OCI-LY3 (cell line): Measurements from ENCODE around the gene TMEM208.

Experiments used
- H2AFZ ChIP-seq: fragments of 200-600, 300-600 bp; shearing (Covaris generic); 2 replicates; pipeline ENCODE4 v1.6.0; 2014; ENCODE audit warnings: antibody characterized with exemption, low read depth, low read length
- H3K27ac ChIP-seq: fragments of 200-600, 300-600 bp; sonication (generic); 2 replicates; pipeline ENCODE4 v1.5.1; 2014; ENCODE audit warnings: mild to moderate bottlenecking, low read length, moderate library complexity, mixed read lengths
- H3K27me3 ChIP-seq: fragments of 200-600, 300-600 bp; sonication (generic); 2 replicates; pipeline ENCODE4 v1.6.1; 2014; ENCODE audit warnings: low read depth, low read length, mixed read lengths
- H3K36me3 ChIP-seq: fragments of 200-600, 300-600 bp; sonication (generic); replicated peaks from 2 replicates; pipeline ENCODE3; 2014; ENCODE audit warnings: low read depth, low read length, mixed read lengths
- H3K4me1 ChIP-seq: fragments of 300-600, 200-600 bp; sonication (generic); 2 replicates; pipeline ENCODE4 v1.6.1; 2014; ENCODE audit warnings: low read length, mixed read lengths
- H3K4me2 ChIP-seq: fragments of 200-600, 300-600 bp; sonication (generic); 2 replicates; pipeline ENCODE4 v1.6.1; 2014; ENCODE audit warnings: low read length, mixed read lengths
- H3K4me3 ChIP-seq: fragments of 300-600, 200-600 bp; sonication (generic); 2 replicates; pipeline ENCODE4 v1.5.1; 2014; ENCODE audit warnings: antibody characterized with exemption, mild to moderate bottlenecking, low read length, moderate library complexity
- H3K79me2 ChIP-seq: fragments of 300-600, 200-600 bp; shearing (Covaris generic); 2 replicates; pipeline ENCODE4 v1.6.1; 2014; ENCODE audit warnings: mild to moderate bottlenecking, low read length, mixed read lengths
- H3K9ac ChIP-seq: fragments of 300-600, 200-600 bp; shearing (Covaris generic); 2 replicates; pipeline ENCODE4 v1.6.0; 2014; ENCODE audit warnings: mild to moderate bottlenecking, low read length, moderate library complexity
- H3K9me3 ChIP-seq: fragments of 200-600, 300-600 bp; shearing (Covaris generic); 2 replicates; pipeline ENCODE4 v1.6.1; 2014; ENCODE audit warnings: low read length, mixed read lengths; ENCODE audit not compliant: insufficient read depth
- H4K20me1 ChIP-seq: fragments of 200-600, 300-600 bp; sonication (generic); 2 replicates; pipeline ENCODE4 v1.6.1; 2016; ENCODE audit warnings: low read length, mixed read lengths; ENCODE audit not compliant: insufficient read depth
- EZH2phosphoT487 ChIP-seq: fragments of 200-600 bp; shearing (Covaris generic); IDR thresholded peaks from 2 replicates; pipeline ENCODE4 v1.6.1; 2018; ENCODE audit warnings: antibody characterized with exemption, mixed run types, low read depth
- TF ChIP-seq, protein P1 (sequence below): fragments of 200-600, 300-600 bp; sonication (generic); IDR thresholded peaks from 2 replicates; pipeline ENCODE4 v1.5.1; 2014; ENCODE audit warnings: antibody characterized with exemption, low read length, low read depth

Gene TMEM208

GRCh38 chr16:67277294-67277998 lies 50.5 kb downstream of the TMEM208 start:
- Histone ChIP-seq H4K20me1 (no peaks in the 10 kb centered on the region), H3K4me1 (peaks cover 11% of the 10 kb centered on the region), H2AFZ (no peak overlapping the region), H3K4me3 (peak overlapping the region; percentile 86), H3K4me2 (peak overlapping the region; percentile 88), H3K36me3 (peaks cover 3% of the 10 kb centered on the region), H3K9ac (peak overlapping the region; percentile 77; the same call in 1 of the 2 replicates), H3K9me3 (no peaks in the 10 kb centered on the region), H3K79me2 (peaks cover 15% of the 10 kb centered on the region), H3K27me3 (no peaks in the 10 kb centered on the region), H3K27ac (no peak overlapping the region)
- no peak for TF ChIP-seq EZH2phosphoT487
- TF ChIP-seq, protein P1, sequence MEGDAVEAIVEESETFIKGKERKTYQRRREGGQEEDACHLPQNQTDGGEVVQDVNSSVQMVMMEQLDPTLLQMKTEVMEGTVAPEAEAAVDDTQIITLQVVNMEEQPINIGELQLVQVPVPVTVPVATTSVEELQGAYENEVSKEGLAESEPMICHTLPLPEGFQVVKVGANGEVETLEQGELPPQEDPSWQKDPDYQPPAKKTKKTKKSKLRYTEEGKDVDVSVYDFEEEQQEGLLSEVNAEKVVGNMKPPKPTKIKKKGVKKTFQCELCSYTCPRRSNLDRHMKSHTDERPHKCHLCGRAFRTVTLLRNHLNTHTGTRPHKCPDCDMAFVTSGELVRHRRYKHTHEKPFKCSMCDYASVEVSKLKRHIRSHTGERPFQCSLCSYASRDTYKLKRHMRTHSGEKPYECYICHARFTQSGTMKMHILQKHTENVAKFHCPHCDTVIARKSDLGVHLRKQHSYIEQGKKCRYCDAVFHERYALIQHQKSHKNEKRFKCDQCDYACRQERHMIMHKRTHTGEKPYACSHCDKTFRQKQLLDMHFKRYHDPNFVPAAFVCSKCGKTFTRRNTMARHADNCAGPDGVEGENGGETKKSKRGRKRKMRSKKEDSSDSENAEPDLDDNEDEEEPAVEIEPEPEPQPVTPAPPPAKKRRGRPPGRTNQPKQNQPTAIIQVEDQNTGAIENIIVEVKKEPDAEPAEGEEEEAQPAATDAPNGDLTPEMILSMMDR = no peak

GRCh38 chr16:67277999-67278772 lies 51.3 kb downstream of the TMEM208 start:
- Histone ChIP-seq H3K4me1 (peaks cover 11% of the 10 kb centered on the region), H3K27me3 (no peaks in the 10 kb centered on the region), H3K9ac (peak overlapping the region; percentile 77), H3K36me3 (peaks cover 3% of the 10 kb centered on the region), H3K27ac (peak overlapping the region; percentile 30), H3K4me2 (peak overlapping the region; percentile 88), H4K20me1 (no peaks in the 10 kb centered on the region), H2AFZ (peak overlapping the region; percentile 47; the same call in 1 of the 2 replicates), H3K9me3 (no peaks in the 10 kb centered on the region), H3K79me2 (peaks cover 15% of the 10 kb centered on the region), H3K4me3 (peak overlapping the region; percentile 86)
- no peak for TF ChIP-seq EZH2phosphoT487
- TF ChIP-seq, protein P1 = no peak
